ENCODE results near the gene DNAH6.

DNAH6 gene

DNA sequence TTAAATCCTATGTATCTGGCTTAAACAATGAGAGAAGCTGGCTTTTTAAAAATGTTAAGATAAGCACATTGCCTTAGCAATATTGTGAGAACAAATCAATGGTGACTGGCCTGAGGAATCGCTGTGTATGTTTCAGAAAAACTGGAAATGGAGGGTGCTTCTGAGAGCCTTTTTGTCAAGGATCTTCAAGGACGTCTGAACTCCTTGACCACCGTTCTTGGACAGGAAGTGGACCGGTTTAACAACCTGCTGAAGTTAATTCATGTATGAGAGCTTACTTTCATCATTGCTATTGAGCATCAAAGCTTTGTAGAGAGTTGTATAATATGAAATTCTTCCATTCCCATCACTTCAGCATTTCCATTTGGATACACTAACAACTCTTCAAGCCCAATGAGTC is 292.0 kb downstream of the DNAH6 start:
- TF ChIP-seq, protein P1, sequence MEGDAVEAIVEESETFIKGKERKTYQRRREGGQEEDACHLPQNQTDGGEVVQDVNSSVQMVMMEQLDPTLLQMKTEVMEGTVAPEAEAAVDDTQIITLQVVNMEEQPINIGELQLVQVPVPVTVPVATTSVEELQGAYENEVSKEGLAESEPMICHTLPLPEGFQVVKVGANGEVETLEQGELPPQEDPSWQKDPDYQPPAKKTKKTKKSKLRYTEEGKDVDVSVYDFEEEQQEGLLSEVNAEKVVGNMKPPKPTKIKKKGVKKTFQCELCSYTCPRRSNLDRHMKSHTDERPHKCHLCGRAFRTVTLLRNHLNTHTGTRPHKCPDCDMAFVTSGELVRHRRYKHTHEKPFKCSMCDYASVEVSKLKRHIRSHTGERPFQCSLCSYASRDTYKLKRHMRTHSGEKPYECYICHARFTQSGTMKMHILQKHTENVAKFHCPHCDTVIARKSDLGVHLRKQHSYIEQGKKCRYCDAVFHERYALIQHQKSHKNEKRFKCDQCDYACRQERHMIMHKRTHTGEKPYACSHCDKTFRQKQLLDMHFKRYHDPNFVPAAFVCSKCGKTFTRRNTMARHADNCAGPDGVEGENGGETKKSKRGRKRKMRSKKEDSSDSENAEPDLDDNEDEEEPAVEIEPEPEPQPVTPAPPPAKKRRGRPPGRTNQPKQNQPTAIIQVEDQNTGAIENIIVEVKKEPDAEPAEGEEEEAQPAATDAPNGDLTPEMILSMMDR (IDR thresholded peaks at IDR 0.05), result no peak
- Histone ChIP-seq H3K4me1 (ENCODE audit: control insufficient read depth in 1 of 2, insufficient read depth in 1 of 2, low read depth in 1 of 2, low read length in 1 of 2) (no peaks in the 10 kb centered on the region), H3K9me3 (no peaks in the 10 kb centered on the region), H3K4me3 (ENCODE audit: low read depth in 1 of 2, low read length in 1 of 2) (no peak overlapping the region), H3K27ac (no peak overlapping the region), H3K36me3 (no peaks in the 10 kb centered on the region), H3K27me3 (no peaks in the 10 kb centered on the region)

DNA sequence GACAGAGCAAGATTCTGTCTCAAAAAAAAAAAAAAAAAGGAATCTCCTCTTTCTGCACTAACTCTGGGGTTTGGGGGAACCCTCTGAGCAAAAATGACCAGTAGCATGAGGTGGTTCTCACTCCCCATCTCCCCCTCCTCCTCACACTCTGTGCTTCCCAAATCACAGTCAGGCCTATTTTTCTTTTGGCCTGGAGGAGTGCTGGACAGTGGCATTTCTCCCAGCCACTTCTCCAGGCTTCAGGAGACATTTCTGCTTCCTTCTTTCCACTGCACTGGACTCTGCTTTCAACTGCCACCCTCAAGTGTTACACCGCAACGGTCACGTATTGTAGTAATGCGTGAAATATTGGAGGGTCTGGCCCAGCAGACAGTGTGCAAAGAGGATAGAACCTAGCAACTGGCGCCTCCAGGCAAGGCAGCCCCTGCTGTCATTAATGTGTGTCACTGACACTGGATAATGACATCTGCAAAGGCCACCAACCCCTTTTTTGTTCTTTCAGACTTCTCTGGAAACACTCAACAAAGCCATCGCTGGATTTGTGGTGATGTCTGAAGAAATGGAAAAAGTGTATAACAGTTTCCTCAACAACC is 295.6 kb downstream of the DNAH6 start:
- H3K9me3 ChIP-seq, result no peaks in the 10 kb centered on the region
- TF ChIP-seq, protein P1 (IDR thresholded peaks at IDR 0.05), result no peak
- no peaks in the 10 kb centered on the region for H3K36me3 ChIP-seq
- no peak overlapping the region for H3K4me3 ChIP-seq (ENCODE audit: low read depth in 1 of 2, low read length in 1 of 2)
- H3K27ac ChIP-seq, result no peak overlapping the region
- H3K4me1 ChIP-seq (ENCODE audit: control insufficient read depth in 1 of 2, insufficient read depth in 1 of 2, low read depth in 1 of 2, low read length in 1 of 2), result no peaks in the 10 kb centered on the region
- H3K27me3 ChIP-seq, result no peaks in the 10 kb centered on the region

DNA sequence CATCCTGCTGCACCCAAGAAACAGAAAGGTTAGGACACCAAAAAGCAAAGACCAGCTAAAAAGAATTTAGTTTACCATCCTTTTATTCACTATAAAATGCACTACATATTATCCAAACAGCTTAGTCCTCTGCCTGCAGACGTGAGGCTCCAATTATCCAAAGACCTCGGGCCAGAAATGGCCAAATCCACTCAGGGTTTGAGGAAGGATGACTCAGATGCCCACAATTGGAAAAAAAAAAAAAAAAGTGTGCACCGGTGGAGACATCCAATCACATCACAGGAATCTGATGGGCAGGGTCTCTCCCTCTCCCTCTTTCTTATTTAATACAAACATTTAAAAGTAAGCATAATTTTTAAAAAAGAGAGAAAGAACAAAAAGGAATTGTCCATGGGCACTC is 298.8 kb downstream of the DNAH6 start:
- no peak overlapping the region for H3K27ac ChIP-seq
- no peaks in the 10 kb centered on the region for H3K9me3 ChIP-seq
- no peaks in the 10 kb centered on the region for H3K27me3 ChIP-seq
- no peak overlapping the region for H3K4me3 ChIP-seq (ENCODE audit: low read depth in 1 of 2, low read length in 1 of 2)
- H3K4me1 ChIP-seq (ENCODE audit: control insufficient read depth in 1 of 2, insufficient read depth in 1 of 2, low read depth in 1 of 2, low read length in 1 of 2), result peaks cover 0 to 10% of the 10 kb centered on the region in 2 experiments
- no peaks in the 10 kb centered on the region for H3K36me3 ChIP-seq
- TF ChIP-seq, protein P1 (IDR thresholded peaks at IDR 0.05), result no peak

DNA sequence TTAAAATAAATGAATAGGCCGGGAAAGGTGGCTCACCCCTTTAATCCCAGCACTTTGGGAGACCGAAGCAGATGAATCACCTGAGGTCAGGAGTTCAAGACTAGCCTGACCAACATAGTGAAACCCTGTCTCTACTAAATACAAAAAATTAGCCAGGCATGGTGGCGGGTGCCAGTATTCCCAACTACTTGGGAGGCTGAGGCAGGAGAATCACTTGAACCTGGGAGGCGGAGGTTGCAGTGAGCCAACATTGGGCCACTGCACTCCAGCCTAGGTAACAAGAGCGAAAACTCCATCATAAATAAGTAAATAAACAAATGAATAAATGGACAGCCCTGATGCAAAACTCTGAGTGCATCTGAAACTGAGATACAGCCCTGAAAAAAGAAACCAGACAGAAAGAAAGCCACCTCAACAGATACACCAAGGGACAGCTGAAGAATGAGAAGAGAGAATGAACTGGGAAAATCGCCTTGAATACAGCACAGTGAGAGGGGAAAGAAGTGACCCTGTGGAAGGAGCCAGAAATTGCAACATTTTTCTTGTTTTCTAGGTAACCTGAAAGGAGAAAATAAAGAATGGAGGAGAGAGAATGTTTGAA is 300.2 kb downstream of the DNAH6 start:
- Histone ChIP-seq H3K27ac (no peak overlapping the region), H3K27me3 (no peaks in the 10 kb centered on the region), H3K4me1 (ENCODE audit: control insufficient read depth in 1 of 2, insufficient read depth in 1 of 2, low read depth in 1 of 2, low read length in 1 of 2) (peaks cover 0 to 10% of the 10 kb centered on the region in 2 experiments), H3K36me3 (no peaks in the 10 kb centered on the region), H3K4me3 (ENCODE audit: low read depth in 1 of 2, low read length in 1 of 2) (no peak overlapping the region), H3K9me3 (no peaks in the 10 kb centered on the region)
- TF ChIP-seq, protein P1 (IDR thresholded peaks at IDR 0.05), result no peak

DNA sequence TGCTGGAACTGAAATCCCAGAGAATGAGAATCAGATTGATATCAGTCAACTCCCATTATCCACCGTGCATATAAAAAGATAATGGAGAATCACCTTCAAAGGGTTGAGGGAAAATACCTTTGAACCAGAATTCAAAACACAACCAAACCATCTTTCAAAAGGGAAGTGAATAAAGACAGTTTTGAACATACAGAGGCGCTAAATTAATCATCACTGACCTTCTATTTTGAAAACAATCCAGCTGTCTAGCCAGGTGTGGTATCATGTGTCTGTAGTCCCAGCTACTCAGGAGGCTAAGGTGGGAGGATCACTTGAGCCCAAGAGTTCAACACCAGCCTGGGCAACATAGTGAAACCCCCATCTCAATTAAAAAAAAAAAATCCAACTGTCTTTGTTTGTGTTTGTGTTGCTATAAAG is 300.9 kb downstream of the DNAH6 start:
- Histone ChIP-seq H3K27me3 (no peaks in the 10 kb centered on the region), H3K4me3 (ENCODE audit: low read depth in 1 of 2, low read length in 1 of 2) (no peak overlapping the region), H3K4me1 (ENCODE audit: control insufficient read depth in 1 of 2, insufficient read depth in 1 of 2, low read depth in 1 of 2, low read length in 1 of 2) (peaks cover 0 to 10% of the 10 kb centered on the region in 2 experiments), H3K9me3 (no peaks in the 10 kb centered on the region), H3K27ac (no peak overlapping the region), H3K36me3 (no peaks in the 10 kb centered on the region)
- TF ChIP-seq, protein P1 (IDR thresholded peaks at IDR 0.05), result no peak
